K562 (cell line): ENCODE data around the gene ZNF816. TPM values are rescaled to one million over a fixed set of nuclear protein-coding genes. Genes with fewer than 3 reads are reported as not detected.

ENCODE experiments used
- DPF2 ChIP-seq: fragments of 450-650 bp; IDR thresholded peaks from 2 replicates; pipeline ENCODE4 v1.6.1; 2016
- HDAC1 ChIP-seq, 2 experiments: fragments of 450-650 bp; IDR thresholded peaks; 2 replicates each; pipeline ENCODE4 v1.6.1; 2016 to 2017; ENCODE audit warnings: inconsistent platforms in 1 of 2, mild to moderate bottlenecking in 1 of 2, moderate library complexity in 1 of 2
- HDAC2 ChIP-seq: fragments of 450-650 bp; IDR thresholded peaks from 2 replicates; pipeline ENCODE4 v1.6.1; 2016; ENCODE audit warnings: mild to moderate bottlenecking
- HLTF ChIP-seq: fragments of 450-650 bp; IDR thresholded peaks from 2 replicates; pipeline ENCODE4 v1.6.1; 2016
- POLR2B ChIP-seq: fragments of 450-650 bp; IDR thresholded peaks from 2 replicates; pipeline ENCODE4 v1.6.1; 2018; ENCODE audit warnings: low read depth; ENCODE audit not compliant: partially characterized antibody
- THRB ChIP-seq: fragments of 450-650 bp; formaldehyde crosslinking; conservative IDR thresholded peaks from 2 replicates; pipeline ENCODE4 v1.4.0; 2022; ENCODE audit warnings: mild to moderate bottlenecking, missing genetic modification characterization
- ZNF407 ChIP-seq: fragments of 450-650 bp; IDR thresholded peaks from 2 replicates; pipeline ENCODE4 v1.6.1; 2016; ENCODE audit warnings: low read depth
- ZNF512 ChIP-seq: IDR thresholded peaks from 2 replicates; pipeline ENCODE4 v1.6.1; 2016; ENCODE audit warnings: missing genetic modification characterization, missing compliant biosample characterization
- polyA plus RNA-seq, 8 experiments: library from polyadenylated mRNA; depleted of rRNA in 4 of 8; stranded (reverse) in 5 of 8; unstranded in 3 of 8; fragments of >200 nt; fragmentation: Nextera tagmentation in 2 of 8; fragmentation: Illumina TruSeq in 1 of 8; extraction: Ambion mirVana in 2 of 8; extraction: Trizol in 1 of 8; gene quantifications; 2 replicates each; pipeline versions ENCODE4 v1.2.1 to v1.2.3, GENCODE V29; 2011 to 2014; ENCODE audit warnings: inconsistent platforms in 1 of 8, missing spikeins in 1 of 8
- total RNA-seq, 7 experiments: library from RNA; depleted of rRNA in 6 of 7; stranded (reverse); fragments of >200 nt in 6 of 7; fragmentation: Illumina TruSeq in 2 of 7; extraction: Trizol in 2 of 7; gene quantifications; 2 replicates each; pipeline versions ENCODE4 v1.2.1 to v1.2.3, GENCODE V29; 2011 to 2021; ENCODE audit warnings: low replicate concordance in 1 of 7

Gene ZNF816
- total and polyA plus RNA-seq, 9 of the 15 experiments (the other 6 are each of a cell fraction or from before 2014, with no cell fraction given) = 8.6 to 23.4 (median 13.0) TPM

GRCh38 chr19:52941523-52941922 lies 21.2 kb downstream of the ZNF816 start (continued):
- 0 out of 2 replicates have a peak, but pooled peaks have one; percentile 5 for TF ChIP-seq THRB (CRISPR knock-in tag)
- 0 out of 4 replicates have a peak, but pooled peaks of 1 of the 2 experiments have one; percentile 16 for TF ChIP-seq HDAC1 (IDR thresholded peaks at IDR 0.05)
- peak; percentile 66; the same call in 1 of the 2 replicates for TF ChIP-seq HLTF
- TF ChIP-seq ZNF512 = peak; percentile 77
- TF ChIP-seq DPF2 = peak; percentile 32; the same call in 1 of the 2 replicates
- TF ChIP-seq ZNF407 = peak; percentile 39; the same call in 1 of the 2 replicates
- TF ChIP-seq POLR2B = peak; percentile 17
- TF ChIP-seq HDAC2 = 0 out of 2 replicates have a peak, but pooled peaks have one; percentile 18
- TF ChIP-seq, all 486 proteins: peak for 17; not testable (repeated sequence) for 469
